Stimulated activated CD4-positive, alpha-beta T cell treated with anti-CD3 and anti-CD28 coated beads, Interleukin-12 subunit alpha, Interleukin-12 subunit beta, amount 100 ng/mL, for 24 hours (primary cell): ENCODE results near the gene ARHGAP24.
"Not testable (repeated sequence)": the region's sequence is repeated elsewhere in the genome, so short reads cannot be mapped to it uniquely, and the experiment has no call there.

Experiments used
- DNase-seq, 2 experiments: peaks; one replicate each; pipeline ENCODE4 v3.0.0-alpha.2; 2020; ENCODE audit warnings: low read depth in 2 of 2

ARHGAP24 gene

DNA sequence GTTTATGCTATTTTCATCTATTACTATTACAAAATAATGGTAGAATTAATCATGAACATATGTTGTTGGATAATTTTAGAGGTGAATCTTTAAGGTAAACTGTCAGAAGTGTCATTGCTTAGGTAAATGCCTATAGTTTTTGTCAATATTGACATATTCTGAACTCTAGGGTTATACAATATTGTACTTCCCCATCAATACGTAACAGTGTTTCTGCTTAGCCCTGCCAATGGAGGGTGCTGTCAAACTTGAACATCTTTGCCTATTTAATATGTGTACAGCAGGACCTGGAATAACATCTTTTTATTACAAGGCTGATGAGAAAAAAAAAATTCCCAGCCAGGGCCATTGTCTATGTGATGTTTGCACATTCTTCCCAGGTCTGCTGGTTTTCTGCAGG lies 40.8 kb downstream of the ARHGAP24 start:
- no peak for DNase-seq

DNA sequence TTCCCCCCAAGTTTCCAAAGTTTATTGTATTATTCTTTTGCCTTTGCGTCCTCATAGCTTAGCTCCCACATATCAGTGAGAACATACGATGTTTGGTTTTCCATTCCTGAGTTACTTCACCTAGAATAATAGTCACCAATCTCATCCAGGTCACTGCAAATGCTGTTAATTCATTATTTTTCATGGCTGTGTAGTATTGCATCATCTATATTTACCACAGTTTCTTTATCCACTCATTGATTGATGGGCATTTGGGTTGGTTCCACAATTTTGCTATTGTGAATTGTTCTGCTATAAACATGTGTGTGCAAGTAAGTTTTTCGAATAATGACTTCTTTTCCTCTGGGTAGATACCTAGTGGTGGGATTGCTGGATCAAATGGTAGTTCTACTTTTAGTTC lies 43.6 kb downstream of the ARHGAP24 start:
- not testable (repeated sequence) for DNase-seq

- DNase-seq: no peak
These were observed 46.1 kb downstream of the ARHGAP24 start for GRCh38 chr4:85520765-85521749.

DNA sequence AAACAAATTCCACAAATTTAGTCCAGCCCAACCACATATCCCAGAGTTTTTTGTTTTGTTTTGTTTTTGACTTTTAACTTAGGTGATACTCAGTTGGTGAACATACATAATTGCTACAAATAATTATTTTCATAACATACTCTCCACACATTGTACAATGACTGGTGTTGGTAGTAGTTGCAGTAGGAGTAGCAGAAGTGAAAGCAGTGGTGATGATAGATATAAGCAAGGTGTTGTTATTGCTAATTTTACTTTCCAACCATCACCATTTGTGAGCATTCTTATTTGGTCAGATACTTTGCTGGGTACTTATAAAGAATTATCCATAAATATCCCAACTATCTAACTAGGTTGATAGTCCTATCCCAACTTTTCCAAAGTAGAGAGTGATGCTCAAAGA lies 47.3 kb downstream of the ARHGAP24 start:
- DNase-seq: no peak

GRCh38 chr4:85522836-85523235 lies 47.9 kb downstream of the ARHGAP24 start:
- no peak for DNase-seq

- DNase-seq: no peak
These were observed 52.9 kb downstream of the ARHGAP24 start for GRCh38 chr4:85527815-85528214.

GRCh38 chr4:85531560-85532341 lies 56.8 kb downstream of the ARHGAP24 start:
- no peak for DNase-seq

DNA sequence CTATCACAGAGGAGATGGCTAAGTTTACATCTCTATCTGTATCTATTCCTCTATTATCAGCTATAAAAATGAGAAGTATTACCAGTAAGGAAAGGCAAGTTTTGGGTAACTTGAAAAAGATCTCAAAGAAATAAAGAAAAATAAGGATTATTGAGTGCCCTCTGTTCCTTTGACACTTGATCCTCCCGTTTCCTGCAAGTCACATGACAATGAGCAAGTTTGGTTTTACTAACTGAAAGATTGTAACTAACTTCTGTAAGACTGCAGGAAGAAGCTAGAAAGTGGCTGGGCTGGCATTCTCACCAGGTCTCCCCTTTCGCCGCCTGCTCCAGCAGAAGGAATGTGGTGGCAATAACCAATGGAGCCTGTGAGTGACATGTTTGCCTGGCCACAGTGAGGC lies 59.2 kb downstream of the ARHGAP24 start:
- no peak for DNase-seq

DNA sequence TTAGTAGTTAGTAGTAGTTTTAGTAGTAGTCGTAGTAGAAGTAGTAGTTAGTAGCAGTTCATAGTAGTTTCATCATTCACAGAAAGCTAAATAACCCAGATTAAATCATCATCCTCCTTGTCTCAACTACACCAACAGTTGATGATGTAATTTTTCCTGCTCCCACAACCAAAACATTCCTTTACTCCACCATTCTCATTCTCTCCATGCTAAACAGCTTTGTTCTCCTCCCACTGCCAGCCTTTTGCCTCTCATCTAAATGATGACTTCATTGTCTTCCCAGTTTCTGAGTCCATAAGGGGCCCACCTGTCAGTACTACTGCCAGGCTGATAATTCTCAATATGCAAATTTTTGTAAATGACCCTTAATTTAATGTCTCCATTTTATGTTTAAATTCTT lies 68.9 kb downstream of the ARHGAP24 start:
- DNase-seq: no peak

GRCh38 chr4:85544751-85545150 lies 69.8 kb downstream of the ARHGAP24 start:
- no peak for DNase-seq

DNA sequence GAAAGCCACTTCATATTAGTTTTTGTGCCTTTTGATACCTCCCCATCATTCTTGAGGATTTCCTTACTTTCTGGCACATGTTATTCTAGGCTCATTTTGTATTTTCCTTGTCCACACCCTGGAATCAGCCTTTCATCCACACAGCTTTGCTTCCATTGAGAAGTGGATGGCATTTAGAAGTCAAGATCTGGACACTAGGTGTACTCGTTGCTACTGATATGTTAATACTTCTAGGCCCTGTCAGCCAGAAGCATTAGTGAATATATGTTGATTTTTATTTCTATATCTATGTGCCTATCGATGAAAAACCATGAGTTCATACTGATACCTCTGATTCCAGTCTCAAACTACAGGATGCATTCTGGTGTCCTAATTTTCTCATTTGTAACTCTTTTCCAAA lies 73.2 kb downstream of the ARHGAP24 start:
- DNase-seq: no peak

GRCh38 chr4:85548841-85549240 lies 73.9 kb downstream of the ARHGAP24 start:
- no peak for DNase-seq

GRCh38 chr4:85555206-85555605 lies 80.3 kb downstream of the ARHGAP24 start:
- no peak for DNase-seq

- no peak for DNase-seq
These were observed 81.3 kb downstream of the ARHGAP24 start for GRCh38 chr4:85556283-85556682.

DNA sequence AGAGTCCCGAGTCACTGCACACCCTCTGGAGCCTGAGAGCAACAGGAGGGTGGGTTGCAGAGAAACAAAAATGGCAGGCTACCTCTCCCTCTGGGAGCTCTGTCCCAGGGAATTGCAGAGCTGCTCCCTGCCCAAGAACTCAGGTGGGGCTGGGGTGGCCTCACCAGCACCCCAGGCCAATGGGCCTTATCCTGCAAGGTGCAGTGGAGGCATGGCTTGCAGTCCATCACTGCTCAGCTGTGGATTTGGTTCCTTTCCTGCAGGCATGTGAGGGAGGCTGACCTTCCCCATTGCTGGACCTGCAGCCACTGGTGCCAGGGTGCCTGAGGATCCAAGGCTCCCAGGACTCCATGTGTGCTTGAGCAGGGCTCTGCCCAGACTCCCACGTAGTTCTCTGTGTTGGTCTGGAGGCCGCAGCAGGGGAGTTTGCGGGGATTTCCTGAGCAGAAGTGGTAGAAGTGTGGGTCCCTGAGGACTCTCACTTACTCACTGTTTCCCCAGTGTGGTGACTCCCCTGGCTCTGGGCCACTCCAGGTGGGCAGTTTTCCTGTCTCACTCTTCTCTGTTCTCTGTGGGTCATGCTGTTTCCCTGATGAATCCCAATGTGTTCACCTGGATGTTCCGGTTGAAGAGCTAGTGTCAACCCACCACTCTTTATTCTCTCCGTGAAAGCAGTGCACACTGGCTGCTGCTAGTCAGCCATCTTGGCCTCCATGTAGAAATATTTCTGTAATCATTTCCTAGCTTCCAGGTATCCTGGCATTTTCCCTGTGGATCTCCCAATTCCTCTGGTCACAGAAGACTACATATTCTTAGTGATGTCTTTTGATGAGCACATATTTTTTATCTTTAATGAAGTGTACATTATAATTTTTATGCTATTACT lies 82.3 kb downstream of the ARHGAP24 start:
- no peak for DNase-seq

GRCh38 chr4:85565761-85566480 lies 91.0 kb downstream of the ARHGAP24 start:
- DNase-seq: no peak

GRCh38 chr4:85569730-85570299 lies 94.9 kb downstream of the ARHGAP24 start:
- DNase-seq: no peak

DNA sequence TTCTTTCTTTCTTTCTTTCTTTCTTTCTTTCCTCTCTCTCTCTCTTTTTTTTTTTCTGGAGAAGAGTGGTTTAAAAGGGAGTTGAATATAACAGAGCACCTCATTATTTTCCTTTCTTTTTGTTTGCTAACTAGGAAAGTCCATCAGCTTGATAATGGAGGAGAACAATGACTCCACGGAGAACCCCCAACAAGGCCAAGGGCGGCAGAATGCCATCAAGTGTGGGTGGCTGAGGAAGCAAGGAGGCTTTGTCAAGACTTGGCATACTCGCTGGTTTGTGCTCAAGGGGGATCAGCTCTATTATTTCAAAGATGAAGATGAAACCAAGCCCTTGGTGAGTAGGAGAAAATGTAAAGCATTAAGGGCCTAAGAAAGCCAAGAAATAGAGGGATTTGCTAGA lies 95.4 kb downstream of the ARHGAP24 start:
- DNase-seq: no peak

DNA sequence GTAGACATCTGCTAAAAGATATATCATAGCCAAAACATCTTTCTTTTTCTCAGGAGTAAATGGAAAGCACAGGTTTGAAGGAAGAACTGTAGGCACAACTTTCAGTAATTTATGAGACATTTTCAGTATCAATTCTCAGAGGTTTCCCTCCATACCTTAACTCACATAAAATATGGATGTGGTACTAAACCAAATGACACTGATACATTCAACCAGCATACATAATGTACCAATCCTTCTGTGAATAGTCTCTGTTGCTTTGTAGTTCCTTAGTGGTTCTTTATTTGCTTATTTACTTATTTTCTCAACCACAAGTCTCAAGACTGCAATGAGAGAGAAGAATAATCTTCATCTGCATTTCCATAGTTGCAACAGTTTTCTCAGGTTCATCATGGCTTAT lies 96.1 kb downstream of the ARHGAP24 start:
- no peak for DNase-seq

DNA sequence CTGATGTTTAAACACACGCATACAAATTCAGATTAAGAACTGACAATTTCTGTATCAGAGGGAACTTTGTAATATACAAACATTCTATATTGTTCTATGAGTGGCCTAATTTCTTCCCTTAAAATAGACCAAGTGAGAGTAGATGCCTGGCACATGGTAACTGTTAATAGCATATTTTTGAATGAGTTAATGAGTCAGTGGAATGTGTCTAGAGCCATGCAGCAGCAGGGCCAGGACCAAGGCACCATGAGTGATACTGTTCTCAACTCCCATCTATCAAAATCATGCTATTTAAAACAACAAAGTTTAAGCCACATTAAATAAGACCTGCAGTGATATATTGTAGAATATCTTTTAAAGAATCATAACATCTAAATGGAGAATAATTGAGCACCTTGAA lies 98.3 kb downstream of the ARHGAP24 start:
- no peak for DNase-seq

DNA sequence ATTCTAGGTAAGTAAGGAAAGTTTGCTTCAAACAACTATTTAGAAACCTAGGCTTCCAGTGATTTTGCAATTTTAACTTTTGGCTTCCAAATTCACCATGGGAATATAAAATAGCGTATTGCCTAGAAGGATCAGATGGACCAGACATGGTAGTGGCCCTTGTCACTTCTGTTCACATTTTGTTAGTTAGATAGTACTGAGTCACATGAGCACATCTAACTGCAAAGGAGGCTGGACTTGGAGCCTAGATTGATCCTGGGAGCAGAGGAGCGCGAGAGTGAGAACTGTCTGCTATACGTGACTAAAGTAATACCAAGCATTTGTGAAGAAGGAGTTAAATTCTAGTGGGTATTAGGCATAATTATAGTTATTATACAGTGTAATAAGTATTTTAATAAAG lies 102.4 kb downstream of the ARHGAP24 start:
- no peak for DNase-seq
